ENCODE results near the gene KLHL3. TPM values are rescaled to one million over a fixed set of nuclear protein-coding genes. Genes with fewer than 3 reads are reported as not detected.

Gene KLHL3
- total RNA-seq, 4 donors from 2014 or later = 0.75 to 4.4 (median 2.6) TPM

GRCh38 chr5:137716337-137716736, 19.6 kb downstream of the KLHL3 start:
- Histone ChIP-seq H3K4me3 (no peak overlapping the region), H3K4me1 (no peaks in the 10 kb centered on the region), H3K36me3 (no peaks in the 10 kb centered on the region), H3K9me3 (peaks cover 0 to 4% of the 10 kb centered on the region in 2 donors), H3K27me3 (no peaks in the 10 kb centered on the region), H3K27ac (no peak overlapping the region)
- in situ Hi-C loops (cut with MboI; ENCODE audit: low pct_ligation_motif_present in 1 of 4, low pct_unique_long_range_greater_than_20kb in 1 of 4, low sequenced_read_pairs in 3 of 4) = no loop called here
- WGBS, 2 donors (ENCODE audit: low coverage in 1 of 2) = 95 to 100% methylated on average over 3 of the region's 3 CpGs
- no peak for DNase-seq
- TF ChIP-seq POLR2AphosphoS5 (IDR thresholded peaks at IDR 0.05) = no peak
- TF ChIP-seq, protein P1, sequence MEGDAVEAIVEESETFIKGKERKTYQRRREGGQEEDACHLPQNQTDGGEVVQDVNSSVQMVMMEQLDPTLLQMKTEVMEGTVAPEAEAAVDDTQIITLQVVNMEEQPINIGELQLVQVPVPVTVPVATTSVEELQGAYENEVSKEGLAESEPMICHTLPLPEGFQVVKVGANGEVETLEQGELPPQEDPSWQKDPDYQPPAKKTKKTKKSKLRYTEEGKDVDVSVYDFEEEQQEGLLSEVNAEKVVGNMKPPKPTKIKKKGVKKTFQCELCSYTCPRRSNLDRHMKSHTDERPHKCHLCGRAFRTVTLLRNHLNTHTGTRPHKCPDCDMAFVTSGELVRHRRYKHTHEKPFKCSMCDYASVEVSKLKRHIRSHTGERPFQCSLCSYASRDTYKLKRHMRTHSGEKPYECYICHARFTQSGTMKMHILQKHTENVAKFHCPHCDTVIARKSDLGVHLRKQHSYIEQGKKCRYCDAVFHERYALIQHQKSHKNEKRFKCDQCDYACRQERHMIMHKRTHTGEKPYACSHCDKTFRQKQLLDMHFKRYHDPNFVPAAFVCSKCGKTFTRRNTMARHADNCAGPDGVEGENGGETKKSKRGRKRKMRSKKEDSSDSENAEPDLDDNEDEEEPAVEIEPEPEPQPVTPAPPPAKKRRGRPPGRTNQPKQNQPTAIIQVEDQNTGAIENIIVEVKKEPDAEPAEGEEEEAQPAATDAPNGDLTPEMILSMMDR (IDR thresholded peaks at IDR 0.05) = no peak
- no peak for TF ChIP-seq EP300 (IDR thresholded peaks at IDR 0.05; ENCODE audit: low read depth)
- no peak for TF ChIP-seq POLR2A (IDR thresholded peaks at IDR 0.05)
- intact Hi-C loops (cut with DNase I; ENCODE audit: low total_unique reads) = no loop called here

DNA sequence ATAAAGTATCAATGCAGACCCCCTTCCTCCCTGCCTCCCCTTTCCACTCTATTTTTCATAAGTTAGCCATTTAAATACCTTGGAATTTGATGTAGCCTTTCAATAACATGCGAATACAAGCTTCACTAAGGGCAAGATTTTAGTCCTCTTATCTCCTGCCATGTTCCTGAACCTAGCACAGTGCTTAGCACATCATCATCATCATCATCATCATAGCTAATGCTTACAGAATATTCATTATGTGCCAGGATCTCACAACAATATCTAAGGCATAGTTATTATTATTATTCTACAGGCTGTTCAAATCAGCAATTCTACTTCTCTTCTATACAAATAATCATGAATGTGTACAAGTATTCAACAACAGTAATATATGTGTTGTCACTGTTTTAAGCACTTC, 20.4 kb downstream of the KLHL3 start:
- no peak for TF ChIP-seq EP300 (IDR thresholded peaks at IDR 0.05; ENCODE audit: low read depth)
- TF ChIP-seq, protein P1 (IDR thresholded peaks at IDR 0.05) = no peak
- no peak for TF ChIP-seq POLR2AphosphoS5 (IDR thresholded peaks at IDR 0.05)
- TF ChIP-seq POLR2A (IDR thresholded peaks at IDR 0.05) = no peak
- no peak overlapping the region for H3K27ac ChIP-seq
- no peaks in the 10 kb centered on the region for H3K27me3 ChIP-seq
- in situ Hi-C loops (cut with MboI; ENCODE audit: low pct_ligation_motif_present in 1 of 4, low pct_unique_long_range_greater_than_20kb in 1 of 4, low sequenced_read_pairs in 3 of 4) (no loop called here), intact Hi-C loops (cut with DNase I; ENCODE audit: low total_unique reads) (no loop called here)
- H3K4me3 ChIP-seq = no peak overlapping the region
- DNase-seq = no peak
- 94 to 100% methylated on average over 1 of the region's 1 CpG for WGBS, 2 donors (ENCODE audit: low coverage in 1 of 2)
- H3K36me3 ChIP-seq = no peaks in the 10 kb centered on the region
- no peaks in the 10 kb centered on the region for H3K4me1 ChIP-seq
- peaks cover 0 to 4% of the 10 kb centered on the region in 2 donors for H3K9me3 ChIP-seq

GRCh38 chr5:137714946-137715345, 20.9 kb downstream of the KLHL3 start:
- DNase-seq = no peak
- Histone ChIP-seq H3K27me3 (no peaks in the 10 kb centered on the region), H3K4me3 (no peak overlapping the region), H3K27ac (no peak overlapping the region), H3K4me1 (no peaks in the 10 kb centered on the region), H3K9me3 (peaks cover 0 to 4% of the 10 kb centered on the region in 2 donors), H3K36me3 (no peaks in the 10 kb centered on the region)
- intact Hi-C loops (cut with DNase I; ENCODE audit: low total_unique reads) (no loop called here), in situ Hi-C loops (cut with MboI; ENCODE audit: low pct_ligation_motif_present in 1 of 4, low pct_unique_long_range_greater_than_20kb in 1 of 4, low sequenced_read_pairs in 3 of 4) (no loop called here)
- no peak for TF ChIP-seq POLR2A (IDR thresholded peaks at IDR 0.05)
- TF ChIP-seq POLR2AphosphoS5 (IDR thresholded peaks at IDR 0.05) = no peak

- in situ Hi-C loops (cut with MboI; ENCODE audit: low pct_ligation_motif_present in 1 of 4, low pct_unique_long_range_greater_than_20kb in 1 of 4, low sequenced_read_pairs in 3 of 4) = no loop called here
- no peaks in the 10 kb centered on the region for H3K36me3 ChIP-seq
- no peaks in the 10 kb centered on the region for H3K4me1 ChIP-seq
- DNase-seq = no peak
- TF ChIP-seq POLR2AphosphoS5 (IDR thresholded peaks at IDR 0.05) (no peak), POLR2A (IDR thresholded peaks at IDR 0.05) (no peak), EP300 (IDR thresholded peaks at IDR 0.05; ENCODE audit: low read depth) (no peak)
- TF ChIP-seq, protein P1 (IDR thresholded peaks at IDR 0.05) = no peak
- intact Hi-C loops (cut with DNase I; ENCODE audit: low total_unique reads) = no loop called here
- H3K4me3 ChIP-seq = no peak overlapping the region
- H3K9me3 ChIP-seq = peaks cover 0 to 4% of the 10 kb centered on the region in 2 donors
- H3K27me3 ChIP-seq = no peaks in the 10 kb centered on the region
- WGBS, 2 donors (ENCODE audit: low coverage in 1 of 2) = 77 to 83% methylated on average over 2 of the region's 2 CpGs
- H3K27ac ChIP-seq = no peak overlapping the region
Observed at GRCh38 chr5:137714494-137714893, 21.4 kb downstream of the KLHL3 start.

DNA sequence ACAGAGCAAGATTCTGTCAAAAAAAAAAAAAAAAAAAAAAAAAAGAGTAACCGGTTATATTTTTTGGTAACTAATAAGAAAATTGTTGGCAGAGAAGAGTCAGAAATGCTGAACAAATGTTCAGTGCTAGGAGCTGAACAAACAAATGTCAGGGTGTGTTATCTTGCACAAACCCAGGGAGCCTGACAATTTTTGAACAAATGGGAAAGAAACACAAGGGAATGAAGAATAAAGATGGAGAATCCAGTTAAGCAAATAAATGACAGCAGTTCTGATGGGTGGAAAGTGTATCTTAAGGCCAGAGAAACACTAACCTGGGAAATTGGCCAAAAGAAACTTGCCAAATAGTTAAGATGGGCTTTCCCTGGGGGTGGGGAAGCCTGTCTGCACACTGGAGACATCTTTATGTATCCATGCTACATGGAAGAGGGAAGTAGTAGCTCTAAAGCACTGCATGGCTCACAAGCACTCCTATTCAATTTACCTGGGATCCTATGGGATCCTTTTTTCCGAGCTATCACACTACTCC, 23.7 kb downstream of the KLHL3 start:
- WGBS, 2 donors (ENCODE audit: low coverage in 1 of 2) = 88 to 100% methylated on average over 1 to 2 of the region's 2 CpGs
- no peaks in the 10 kb centered on the region for H3K4me1 ChIP-seq
- in situ Hi-C loops (cut with MboI; ENCODE audit: low pct_ligation_motif_present in 1 of 4, low pct_unique_long_range_greater_than_20kb in 1 of 4, low sequenced_read_pairs in 3 of 4) (no loop called here), intact Hi-C loops (cut with DNase I; ENCODE audit: low total_unique reads) (no loop called here)
- no peaks in the 10 kb centered on the region for H3K27me3 ChIP-seq
- TF ChIP-seq EP300 (IDR thresholded peaks at IDR 0.05; ENCODE audit: low read depth) (no peak), POLR2A (IDR thresholded peaks at IDR 0.05) (no peak), POLR2AphosphoS5 (IDR thresholded peaks at IDR 0.05) (no peak)
- TF ChIP-seq, protein P1 (IDR thresholded peaks at IDR 0.05) = no peak
- no peak overlapping the region for H3K4me3 ChIP-seq
- DNase-seq = no peak
- H3K36me3 ChIP-seq = no peaks in the 10 kb centered on the region
- peaks cover 0 to 4% of the 10 kb centered on the region in 2 donors for H3K9me3 ChIP-seq
- no peak overlapping the region for H3K27ac ChIP-seq

All from transverse colon (tissue), 4 donors.